CD4-positive, alpha-beta T cell treated with Interleukin-12 subunit alpha and Interleukin-12 subunit beta, for 1 hour (primary cell): ENCODE data around the gene C11orf54.

Experiments used
- DNase-seq: peaks from one replicate; pipeline ENCODE4 v3.0.0-alpha.2; 2020

C11orf54 gene

DNA sequence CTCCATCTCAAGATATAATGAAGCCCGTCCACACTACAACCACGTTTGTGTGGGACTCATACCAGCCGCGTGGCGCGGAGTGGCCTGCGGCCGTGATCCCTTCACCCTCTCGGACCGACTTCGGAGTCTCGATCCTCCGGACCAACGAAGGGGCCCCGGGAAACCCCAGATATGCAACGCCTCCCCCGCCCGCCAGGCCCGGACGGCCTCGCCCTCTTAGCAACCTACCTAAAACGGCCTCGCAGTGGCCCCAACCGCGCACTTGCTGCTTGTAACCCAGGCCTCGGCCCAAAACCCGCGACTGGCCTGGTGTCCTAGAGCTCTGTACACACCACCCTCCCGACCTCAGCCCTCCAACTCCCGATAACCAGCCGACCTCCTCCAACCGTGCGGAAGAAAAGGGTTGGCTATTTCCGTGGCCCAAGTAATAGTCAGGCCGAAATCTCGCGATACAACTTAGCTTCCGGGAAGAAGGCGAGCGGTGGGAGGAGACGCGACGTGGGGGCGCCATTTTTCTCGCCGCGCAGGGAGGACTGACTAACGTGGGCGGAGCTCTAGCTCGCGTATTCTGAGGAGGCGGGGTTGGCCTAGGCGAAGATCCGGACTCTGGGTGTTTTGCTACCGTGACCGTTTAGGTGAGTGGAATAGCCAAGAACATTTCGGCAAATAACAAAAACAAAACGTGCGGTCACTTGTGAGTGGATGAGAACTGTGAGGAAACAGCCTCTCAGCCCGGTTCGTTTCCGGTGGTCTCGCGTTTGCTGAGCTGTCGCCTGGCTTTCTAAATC lies at the start of gene C11orf54, which contains the start of gene TAF1D:
C11orf54 (plus strand) TSS at position 579 of the 788 bp plus-strand sequence. CDS start 5,722 bp downstream, outside the sequence.
TAF1D (minus strand) TSS at position 402 of the 788 bp plus-strand sequence. CDS start 2,191 bp downstream, outside the sequence.
- DNase-seq = peak; percentile 98

DNA sequence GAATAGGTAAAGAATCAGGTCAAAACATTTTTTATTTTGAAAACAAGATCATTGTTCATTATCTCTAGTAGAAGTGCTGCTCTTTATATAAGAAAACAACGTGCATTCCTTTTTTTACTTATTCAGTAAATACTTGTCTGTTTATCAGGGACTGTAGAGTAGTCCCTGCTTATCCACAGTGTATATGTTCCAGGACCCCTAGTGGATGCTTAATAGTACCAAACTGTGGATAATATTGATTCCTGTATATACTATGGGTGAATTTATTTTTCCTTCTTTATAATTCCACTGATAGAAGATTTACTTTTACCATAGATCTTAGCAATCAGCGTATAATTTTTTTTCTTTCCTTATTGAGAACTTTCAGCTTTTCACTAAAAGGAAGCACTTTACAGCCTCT lies 47.4 kb upstream of the C11orf54 start:
- no peak for DNase-seq

DNA sequence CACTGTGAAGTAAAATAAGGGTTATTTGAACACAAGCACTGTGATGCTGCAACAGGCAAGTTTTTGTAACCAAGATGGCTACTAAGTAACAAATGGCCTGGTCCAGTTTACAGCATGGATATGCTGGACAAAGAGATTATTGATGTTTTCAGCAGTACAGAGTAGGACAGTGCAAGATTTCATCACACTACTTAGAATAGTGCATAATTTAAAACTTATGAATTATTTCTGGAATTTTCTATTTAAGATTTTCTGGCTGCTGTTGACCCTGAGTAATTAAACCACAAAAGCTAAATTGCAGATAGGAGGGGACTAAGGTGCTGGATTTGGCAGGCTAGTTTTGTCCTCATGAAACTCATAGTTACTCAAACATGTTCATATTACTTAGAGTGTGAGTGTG lies 46.9 kb upstream of the C11orf54 start:
- no peak for DNase-seq

DNA sequence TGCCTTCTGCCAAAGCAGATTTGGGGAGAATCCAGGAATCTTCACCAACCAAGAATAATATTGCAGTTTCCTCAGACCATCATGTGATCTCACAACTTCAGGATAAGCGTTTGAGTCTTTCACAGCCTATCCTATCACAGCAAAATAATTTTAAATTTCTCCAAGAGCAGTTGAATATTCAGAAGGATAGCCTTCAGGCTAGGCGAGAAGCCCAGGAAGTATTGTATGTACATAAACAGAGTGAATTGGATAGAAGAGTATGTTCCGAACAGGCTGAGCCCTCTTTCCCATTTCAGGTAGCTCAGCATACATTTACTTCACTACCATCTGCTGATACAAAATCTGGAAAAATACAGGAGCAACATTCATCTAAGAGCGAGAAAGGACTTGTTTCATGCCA lies 43.9 kb upstream of the C11orf54 start:
- DNase-seq = no peak

- no peak for DNase-seq
Observed at GRCh38 chr11:93700830-93701229, 40.6 kb upstream of the C11orf54 start.

GRCh38 chr11:93704237-93704636 lies 37.2 kb upstream of the C11orf54 start:
- no peak for DNase-seq

GRCh38 chr11:93710239-93710638 lies 31.2 kb upstream of the C11orf54 start:
- DNase-seq = no peak

DNA sequence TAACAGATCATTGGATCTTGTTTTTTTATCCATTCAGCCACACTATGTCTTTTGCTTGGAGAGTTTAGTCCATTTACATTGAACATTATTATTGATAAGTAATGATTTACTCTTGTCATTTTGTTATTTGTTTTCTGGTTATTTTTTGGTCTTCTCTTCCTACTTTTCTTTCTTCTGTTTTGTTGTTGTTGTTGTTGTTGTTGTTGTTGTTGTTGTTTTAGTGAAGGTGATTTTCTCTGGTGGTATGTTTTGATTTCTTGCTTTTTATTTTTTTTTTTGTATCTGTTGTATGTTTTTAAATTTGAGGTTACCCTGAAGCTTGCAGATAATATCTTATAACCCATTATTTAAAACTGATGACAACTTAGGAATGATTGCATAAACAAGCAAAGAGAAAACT lies 28.8 kb upstream of the C11orf54 start:
- DNase-seq = no peak

DNA sequence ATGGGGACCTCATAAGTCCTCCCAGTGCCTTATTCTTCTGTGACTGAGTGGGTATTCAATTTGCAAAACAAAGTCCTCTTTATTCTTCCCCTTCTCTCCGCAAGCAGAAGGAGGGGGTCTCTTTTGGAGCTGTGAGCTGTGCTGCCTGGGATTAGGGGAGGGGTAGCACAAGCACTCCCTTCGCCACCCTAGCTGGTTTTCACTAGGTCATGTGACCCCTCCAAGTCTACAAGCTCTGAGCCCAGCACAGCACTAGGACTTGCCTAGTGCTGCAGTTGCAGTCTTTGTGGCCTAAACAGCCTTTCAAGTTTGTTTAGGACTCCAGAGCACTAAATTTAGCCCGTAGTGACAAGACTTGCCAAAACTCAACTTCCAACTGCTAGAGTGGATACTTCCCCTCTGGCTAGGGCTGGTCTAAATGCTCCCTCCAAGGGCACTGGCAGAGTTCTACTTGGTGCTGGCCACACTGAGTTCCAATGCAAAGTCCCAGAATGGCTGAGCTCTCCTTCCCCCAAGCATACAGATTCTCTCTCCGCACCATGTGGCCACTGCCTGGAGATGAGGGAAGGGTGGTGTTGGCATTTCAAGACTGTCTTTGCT lies 25.6 kb upstream of the C11orf54 start:
- no peak for DNase-seq

GRCh38 chr11:93717501-93717900 lies 24.0 kb upstream of the C11orf54 start:
- no peak for DNase-seq

DNA sequence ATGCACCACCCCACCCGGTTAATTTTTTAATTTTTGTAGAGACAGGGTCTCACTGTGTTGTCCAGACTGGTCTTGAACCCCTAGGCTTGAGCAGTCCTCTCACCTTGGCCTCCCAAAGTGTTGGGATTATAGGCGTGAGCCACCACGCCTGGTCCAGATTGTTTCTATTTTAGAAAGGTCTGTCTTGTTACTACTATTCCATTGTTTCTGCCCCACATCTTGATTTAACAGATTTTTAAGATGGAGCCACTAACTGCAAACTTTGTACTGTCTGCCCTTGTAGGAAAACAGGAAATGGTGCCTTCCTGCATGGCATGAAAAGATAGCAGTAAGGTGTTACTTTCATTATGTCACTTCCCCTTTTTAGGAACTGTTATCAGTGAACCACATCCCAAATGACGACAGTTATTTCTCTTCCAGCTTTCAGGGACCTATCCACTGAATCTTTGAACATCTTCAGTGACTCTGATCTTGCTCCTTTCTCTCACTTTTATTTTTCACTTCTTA lies 23.4 kb upstream of the C11orf54 start:
- DNase-seq = peak; percentile 41

- DNase-seq = no peak
Observed at GRCh38 chr11:93719310-93719709, 22.2 kb upstream of the C11orf54 start.

DNA sequence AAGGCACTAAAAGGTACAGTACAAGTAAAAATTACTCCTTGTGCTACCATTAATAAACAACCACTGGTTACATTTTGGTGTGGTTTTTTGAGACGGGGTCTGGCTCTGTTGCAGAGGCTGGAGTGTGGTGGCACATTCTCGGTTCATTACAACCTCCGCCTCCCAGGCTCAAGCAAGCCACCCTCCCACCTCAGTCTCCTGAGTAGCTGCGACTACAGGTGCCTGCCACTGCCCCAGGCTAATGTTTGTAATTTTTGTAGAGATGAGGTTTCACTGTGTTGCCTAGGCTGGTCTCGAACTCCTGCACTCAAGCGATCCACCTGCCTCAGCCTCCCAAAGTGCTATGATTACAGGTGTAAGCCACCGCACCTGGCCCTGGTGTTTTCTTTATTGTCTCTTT lies 20.9 kb upstream of the C11orf54 start:
- DNase-seq = no peak

DNA sequence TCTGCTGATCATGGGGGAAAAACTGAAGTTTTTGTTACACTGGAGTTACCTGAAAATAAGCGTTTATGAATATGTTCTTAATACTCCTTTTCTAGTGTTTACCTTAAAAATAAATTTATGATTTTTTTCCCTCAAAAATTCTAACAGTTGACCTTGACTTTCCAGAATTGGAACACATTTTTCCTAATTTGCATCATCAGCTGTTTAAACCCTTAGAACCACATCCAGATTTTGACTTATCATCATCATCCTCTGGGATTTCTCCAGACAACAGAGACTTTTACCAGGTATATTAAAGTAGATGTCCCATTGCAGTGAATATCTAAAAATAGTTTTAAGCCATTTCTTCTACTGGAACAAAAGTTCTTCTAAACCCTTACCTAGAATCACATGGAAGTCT lies 17.4 kb upstream of the C11orf54 start:
- DNase-seq = no peak

DNA sequence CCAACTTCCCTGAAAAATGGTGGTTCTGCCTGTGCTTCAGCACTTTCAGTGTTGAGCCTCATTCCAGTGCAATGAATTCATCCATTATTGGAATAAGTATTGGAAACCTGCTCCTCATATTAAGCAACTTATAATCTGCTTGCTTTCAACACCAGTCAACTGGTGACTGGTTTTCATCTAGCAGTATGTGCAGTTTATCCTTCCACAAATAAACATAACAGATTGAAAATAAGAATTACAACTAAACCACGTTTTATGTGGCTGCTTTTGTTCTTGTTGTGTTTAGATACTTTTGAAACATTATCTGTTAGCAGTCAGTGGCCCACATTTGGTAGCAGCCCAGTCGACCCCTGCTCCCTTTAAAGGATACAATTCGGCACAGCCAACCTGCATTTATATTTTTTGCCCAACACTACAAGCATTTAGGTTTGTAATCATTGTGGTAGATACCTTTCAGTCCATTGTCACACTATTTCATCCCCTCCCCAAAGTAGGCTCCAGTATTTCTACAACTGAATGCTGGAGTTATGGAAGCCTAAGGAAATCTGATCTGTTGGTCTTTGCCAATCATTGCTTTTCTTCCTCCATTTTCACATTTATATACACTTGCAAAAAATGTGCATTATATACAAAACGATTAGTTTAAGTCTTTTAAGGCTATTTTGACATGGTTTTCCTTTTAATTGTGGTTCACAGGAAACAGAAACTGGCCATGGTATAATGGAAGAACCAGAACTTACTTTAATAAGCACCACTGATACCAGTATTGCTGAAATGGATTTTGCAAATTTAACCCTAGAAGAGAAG lies 13.3 kb upstream of the C11orf54 start:
- DNase-seq = no peak

GRCh38 chr11:93728792-93729128 lies 12.7 kb upstream of the C11orf54 start:
- no peak for DNase-seq

DNA sequence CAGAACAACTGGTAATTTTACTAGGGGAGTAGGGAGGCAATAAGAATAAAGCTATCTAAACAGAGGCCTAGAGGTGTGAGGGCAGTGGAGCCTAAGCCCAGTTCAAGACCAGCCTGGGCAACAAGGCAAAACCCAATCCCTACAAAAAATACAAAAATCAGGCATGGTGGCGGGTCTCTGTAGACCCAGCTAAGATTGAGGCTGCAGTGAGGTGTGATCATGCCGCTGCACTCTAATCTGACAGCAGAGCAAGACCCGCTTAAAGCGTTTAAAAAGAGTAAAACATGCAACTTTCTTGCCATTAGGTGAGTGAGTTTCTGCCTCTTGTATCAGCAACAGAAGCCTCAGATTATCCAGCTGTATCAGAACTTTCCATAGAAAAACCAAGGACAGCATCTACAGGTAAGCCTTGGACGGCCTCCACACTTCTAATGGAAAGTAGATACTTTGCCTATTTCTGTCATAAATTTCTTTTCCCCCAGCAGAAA lies 12.3 kb upstream of the C11orf54 start:
- DNase-seq = no peak

- no peak for DNase-seq
Observed at GRCh38 chr11:93730108-93731107, 11.1 kb upstream of the C11orf54 start.

DNA sequence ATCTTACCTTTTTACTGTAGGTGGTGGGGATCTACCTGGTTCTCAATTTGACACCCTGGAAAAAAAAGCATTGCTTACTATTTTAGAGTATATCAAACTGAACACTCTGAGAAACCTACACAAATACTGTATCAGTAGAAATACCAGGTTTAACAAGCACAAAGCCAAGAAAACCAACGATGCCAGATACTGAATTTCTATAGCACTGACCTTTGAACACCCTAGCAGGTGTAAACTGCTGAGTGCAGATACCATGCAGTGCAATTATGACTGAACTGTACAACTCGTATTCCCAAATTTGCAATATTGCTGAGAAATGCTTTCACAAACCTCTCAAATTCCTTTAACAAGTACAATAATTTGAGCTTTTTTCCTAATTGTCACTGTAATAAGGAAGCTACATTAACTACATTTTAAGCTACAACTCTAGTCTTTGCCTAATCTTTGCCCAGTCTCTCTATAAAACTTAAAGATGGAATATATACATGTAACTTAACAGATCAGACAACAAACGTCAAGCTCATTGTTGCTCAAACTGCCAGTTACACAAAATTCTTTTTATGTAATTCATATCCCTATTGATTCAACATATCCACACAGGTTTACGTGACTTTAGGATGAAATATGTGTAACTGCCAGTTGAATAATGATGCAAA lies 9.1 kb upstream of the C11orf54 start:
- no peak for DNase-seq

GRCh38 chr11:93733474-93733873 lies 8.0 kb upstream of the C11orf54 start:
- no peak for DNase-seq

GRCh38 chr11:93734427-93735222 lies 6.8 kb upstream of the C11orf54 start:
- no peak for DNase-seq
